GM21381 (cell line): ENCODE measurements around the gene PDE6B.
"Not testable (repeated sequence)": the region's sequence is repeated elsewhere in the genome, so short reads cannot be mapped to it uniquely, and the experiment has no call there.

ENCODE experiments used
- ATAC-seq: cut with Tn5 transposase; IDR thresholded peaks from one replicate; pipeline ENCODE4 v1.9.1; 2021; ENCODE audit warnings: mild to moderate bottlenecking, moderate library complexity; ENCODE audit not compliant: unreplicated experiment

PDE6B gene

DNA sequence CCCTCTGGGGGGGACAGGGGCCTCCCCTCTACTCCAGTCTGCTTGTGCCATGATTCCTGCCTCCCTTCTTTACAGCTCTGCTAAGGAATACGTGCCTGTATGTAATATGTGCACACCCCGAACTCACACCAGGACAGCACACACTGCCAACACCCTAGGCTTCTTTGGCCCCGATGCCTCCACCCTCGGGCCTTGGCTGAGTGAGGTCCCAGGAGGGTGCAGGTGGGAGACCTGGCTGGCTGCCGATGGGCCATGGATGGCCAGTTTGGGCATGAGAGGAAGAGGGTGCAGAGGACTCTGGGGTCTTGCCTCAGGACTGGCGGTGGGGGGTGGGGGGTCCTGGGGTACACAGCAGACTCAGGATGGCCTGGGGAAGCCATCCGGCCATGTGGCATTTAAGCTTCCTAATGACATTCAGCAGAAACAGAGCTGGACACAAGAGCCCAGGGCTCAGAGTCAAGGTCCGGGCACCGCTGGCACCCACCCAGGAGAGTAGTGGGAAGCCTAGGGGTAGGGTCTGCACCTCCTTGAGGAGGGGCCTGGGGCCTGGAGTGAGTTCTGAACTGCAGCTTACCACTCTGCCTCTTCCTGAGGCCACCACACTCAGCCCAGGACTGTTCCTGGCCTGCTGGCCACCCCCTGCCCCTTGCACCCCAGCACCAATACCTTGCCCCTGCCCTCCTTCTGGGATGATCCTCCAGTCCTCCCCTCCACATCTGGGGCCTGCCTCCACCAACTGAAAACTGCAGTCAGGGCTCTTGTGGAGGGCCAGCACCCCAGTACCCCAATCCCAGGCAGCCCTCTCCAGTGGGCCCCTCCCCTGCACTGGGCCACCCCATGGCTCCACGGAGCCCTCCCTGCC, 78.2 kb downstream of the PDE6B start:
- ATAC-seq = no peak

DNA sequence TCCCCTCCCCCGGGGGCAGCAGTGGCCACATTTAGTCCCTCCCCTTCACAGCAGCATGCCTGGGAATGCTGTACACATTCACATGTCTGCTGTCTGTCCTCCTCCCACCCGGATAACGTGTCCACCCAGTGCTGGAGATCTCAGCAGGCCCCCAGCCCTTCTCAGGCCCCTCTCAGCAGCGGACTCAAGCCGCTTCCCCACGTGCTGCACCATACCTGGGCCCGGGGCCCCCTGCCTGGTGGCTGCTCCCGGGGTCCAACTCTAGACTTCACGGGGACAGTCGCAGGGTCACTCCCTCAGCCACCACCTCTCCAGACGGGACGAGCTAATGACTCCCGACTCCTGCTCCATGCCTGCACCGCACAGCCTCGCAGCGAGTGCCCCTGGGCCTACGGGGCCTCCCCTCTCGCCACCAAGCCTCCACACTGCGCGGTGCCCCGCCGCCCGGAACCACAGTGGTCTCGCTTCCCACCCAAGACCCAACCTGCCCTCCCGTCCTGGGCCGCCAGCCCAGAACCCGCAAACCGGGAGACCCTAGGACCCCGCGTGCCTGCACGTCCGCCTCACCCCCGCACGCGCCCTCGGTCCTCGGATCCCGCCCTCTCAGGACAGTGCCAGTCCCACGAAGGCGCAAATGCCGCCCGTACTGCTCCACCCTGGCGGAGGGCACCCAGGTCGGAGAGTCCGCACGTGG, 79.0 kb downstream of the PDE6B start:
- no peak for ATAC-seq

DNA sequence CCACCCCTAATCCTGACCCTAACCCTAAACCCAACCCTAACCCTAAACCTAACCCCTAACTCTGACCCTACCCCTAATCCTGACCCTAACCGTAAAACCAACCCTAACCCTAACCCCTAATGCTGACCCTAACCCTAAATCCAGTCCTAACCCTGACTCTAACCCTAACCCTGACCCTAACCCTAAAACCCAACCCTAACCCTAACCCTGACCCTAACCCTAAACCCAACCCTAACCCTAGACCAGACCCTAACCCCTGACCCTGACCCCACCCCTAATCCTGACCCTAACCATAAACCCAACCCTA, 79.6 kb downstream of the PDE6B start:
- no peak for ATAC-seq

DNA sequence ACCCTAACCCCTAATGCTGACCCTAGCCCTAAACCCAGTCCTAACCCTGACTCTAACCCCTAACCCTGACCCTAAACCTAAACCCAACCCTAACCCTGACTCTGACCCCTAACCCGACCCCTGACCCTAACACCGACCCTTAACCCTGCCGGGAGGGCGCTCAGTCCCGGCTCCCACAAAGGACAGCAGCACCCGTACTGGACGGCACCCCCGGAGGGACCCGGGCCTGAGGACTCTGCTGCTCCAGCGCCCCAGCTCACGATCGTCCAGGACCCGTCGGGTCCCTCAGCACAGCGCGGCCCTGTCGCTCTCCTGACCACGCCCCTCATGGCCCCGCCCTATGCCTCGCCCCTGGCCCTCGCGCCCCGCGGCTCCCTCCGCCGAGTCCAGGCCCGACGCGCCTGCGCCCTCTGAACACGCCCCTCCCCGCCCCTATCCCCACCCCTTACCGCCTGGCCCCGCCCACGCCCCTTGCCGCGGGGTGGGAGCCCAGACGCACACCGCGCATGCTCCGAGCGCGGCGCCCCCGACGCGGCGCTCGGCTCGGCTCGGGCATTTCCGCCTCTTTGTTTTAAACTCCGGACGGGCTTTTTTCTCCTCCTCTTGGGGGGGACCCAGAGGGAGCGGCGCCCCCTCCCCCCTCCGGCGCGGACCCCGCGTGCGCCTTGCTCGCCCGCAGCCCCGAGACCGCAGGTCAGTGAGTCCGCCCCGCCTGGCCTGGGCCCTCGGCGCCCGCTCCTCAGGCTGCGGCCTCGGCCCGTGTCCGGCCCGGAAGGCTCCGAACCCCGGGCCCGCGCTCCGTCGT, 80.1 kb downstream of the PDE6B start, which contains the start of gene PCGF3:
TSS of gene PCGF3 (plus strand) at position 555 of the 805 bp plus-strand sequence. CDS start 27,849 bp downstream, outside the sequence.
- ATAC-seq = peak; percentile 89

DNA sequence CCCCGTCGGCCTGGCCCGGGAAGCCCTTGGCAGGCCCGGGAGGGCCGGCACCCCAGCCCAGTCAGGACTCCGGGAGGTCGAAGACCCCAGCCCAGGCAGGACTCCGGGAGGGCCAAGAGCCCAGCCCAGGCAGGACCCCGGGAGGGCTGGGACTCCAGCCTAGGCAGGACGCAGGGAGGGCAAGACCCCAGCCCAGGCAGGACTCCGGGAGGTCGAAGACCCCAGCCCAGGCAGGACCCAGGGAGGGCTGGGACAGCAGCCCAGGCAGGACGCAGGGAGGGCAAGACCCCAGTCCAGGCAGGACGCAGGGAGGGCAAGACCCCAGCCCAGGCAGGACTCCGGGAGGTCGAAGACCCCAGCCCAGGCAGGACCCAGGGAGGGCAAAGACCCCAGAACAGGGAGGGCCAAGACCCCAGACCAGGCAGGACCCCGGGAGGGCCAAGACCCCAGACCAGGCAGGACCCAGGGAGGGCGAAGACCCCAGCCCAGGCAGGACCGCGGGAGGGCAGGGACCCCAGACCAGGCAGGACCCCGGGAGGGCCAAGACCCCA, 80.8 kb downstream of the PDE6B start:
- not testable (repeated sequence) for ATAC-seq

GRCh38 chr4:706834-707598, 81.6 kb downstream of the PDE6B start:
- ATAC-seq = no peak

DNA sequence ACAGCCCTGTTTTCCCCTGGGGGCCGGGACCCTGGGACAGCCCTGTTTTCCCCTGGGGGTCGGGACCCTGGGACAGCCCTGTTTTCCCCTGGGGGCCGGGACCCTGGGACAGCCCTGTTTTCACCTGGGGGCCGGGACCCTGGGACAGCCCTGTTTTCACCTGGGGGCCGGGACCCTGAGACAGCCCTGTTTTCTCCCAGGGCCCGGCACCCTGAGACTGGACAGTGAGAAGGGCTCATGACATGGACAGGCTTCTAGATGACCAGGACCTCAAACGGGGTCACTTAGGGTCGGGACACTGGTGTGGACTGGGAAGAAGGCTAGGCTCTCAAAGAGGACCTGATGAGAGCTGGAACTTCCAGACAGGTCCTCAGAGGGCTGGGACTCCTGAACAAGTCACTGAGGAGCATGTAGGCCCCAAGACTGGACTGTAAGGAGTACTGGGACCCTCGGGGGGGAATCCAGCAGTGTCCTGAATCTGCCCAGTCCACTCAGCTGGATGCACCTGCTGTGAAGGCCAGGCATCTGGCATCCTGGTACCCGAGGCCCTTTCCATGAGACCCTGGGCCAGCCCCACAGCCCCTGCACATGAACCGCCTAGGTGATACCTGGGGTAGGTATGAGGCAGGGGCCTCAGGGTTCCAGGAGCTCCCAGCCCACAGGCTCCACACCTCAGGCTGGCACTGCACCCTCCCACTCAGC, 82.7 kb downstream of the PDE6B start:
- ATAC-seq = no peak

- ATAC-seq = no peak
Measured at GRCh38 chr4:708631-708933, 83.2 kb downstream of the PDE6B start.

DNA sequence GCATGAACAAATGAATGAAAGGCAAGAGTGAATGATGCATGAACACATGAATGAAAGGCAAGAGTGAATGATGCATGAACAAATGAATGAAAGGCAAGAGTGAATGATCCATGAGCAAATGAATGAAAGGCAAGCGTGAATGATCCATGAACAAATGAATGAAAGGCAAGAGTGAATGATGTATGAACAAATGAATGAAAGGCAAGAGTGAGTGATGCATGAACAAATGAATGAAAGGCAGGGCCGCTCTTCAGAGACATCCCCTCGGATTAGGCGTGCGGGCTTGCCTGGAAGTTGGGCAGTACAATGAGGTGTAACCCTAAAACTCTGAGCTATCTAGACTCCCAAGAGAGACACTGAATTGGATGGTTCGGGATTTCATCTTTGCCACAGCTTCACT, 84.0 kb downstream of the PDE6B start:
- ATAC-seq = no peak

DNA sequence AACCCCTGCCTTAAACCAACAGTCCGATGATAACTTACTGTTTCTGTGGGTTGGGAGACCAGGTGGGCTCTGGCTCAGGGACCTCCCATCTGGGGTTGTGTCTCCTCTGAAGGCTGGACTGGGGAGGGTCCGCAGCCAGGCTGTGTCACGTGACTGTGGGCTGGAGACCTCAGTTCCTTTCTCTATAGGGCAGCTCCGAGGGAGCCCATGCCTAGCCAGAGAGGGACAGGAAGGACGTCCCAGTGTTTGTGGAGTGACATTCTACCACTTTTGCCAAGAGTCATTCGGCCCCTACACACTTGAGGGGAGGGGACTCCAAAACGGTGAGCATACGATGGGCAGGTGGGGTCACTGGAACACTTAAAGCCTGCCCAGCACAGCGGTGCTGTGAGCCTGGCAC, 84.7 kb downstream of the PDE6B start:
- no peak for ATAC-seq

DNA sequence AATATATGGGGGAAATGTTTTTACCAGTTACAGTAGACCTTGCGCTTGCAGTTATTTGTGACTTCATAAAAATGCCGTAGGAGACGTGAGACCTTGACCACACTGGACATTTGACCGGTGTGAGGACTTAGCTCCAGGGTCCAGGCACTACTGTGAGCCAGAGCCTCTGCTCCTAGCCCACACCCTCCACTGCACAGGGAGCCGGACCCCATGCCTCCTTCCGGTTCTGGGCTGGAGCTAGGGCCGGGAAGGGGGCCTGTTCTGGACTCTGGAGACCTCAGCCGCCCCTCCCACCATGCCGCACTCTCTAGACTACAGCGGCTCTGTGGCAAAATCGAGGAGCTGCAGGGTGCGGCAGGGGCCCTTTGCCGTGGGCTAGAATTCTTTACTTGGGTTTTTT, 85.5 kb downstream of the PDE6B start:
- ATAC-seq = no peak

DNA sequence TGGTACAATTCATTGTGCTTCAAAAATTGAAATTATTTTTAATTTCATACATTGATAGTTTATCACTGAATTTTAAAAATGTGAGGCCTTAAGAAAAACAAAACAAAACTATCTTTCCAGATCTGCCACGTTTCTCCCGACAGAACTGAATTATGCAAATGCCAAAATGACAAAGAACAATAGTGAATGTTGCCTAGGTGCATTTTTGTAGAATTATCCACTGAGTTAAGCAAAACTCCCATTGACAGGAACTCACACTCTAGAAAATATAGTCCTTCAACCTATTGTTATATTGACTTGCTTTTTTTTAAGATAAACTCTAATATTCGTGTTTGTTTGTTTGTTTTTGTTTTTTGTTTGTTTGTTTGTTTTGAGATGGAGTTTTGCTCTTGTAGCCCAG, 86.7 kb downstream of the PDE6B start:
- ATAC-seq = no peak

DNA sequence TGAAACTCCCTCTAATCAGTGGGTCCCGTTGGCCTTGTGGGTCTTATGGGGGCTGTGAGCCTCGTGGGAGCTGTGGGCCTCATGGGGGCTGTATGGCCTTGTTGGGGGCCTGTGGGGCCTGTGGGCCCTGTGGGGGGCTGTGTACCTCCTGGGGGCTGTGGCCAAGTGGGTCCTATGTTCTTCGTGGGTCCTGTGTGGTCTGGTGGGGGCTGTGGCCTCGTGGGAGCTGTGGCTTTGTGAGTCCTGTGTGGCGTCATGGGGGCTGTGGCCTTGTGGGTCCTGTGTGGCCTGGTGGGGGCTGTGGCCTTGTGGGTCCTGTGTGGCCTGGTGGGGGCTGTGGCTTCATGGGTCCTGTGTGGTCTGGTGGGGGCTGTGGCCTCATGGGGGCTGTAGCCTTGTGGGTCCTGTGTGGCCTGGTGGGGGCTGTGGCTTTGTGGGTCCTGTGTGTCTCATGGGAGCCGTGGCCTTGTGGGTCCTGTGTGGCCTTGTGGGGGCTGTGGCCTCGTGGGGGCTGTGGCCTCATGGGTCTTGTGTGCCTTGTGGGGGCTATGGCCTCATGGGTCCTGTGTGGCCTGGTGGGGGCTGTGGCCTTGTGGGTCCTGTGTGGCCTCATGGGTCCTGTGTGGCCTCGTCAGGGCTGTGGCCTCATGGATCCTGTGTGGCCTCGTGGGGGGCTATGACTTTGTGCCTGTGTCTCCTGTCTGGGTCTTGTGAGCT, 87.7 kb downstream of the PDE6B start:
- no peak for ATAC-seq

- no peak for ATAC-seq
Measured at GRCh38 chr4:714087-714486, 88.7 kb downstream of the PDE6B start.

- no peak for ATAC-seq
Measured at GRCh38 chr4:717601-718320, 92.4 kb downstream of the PDE6B start.

DNA sequence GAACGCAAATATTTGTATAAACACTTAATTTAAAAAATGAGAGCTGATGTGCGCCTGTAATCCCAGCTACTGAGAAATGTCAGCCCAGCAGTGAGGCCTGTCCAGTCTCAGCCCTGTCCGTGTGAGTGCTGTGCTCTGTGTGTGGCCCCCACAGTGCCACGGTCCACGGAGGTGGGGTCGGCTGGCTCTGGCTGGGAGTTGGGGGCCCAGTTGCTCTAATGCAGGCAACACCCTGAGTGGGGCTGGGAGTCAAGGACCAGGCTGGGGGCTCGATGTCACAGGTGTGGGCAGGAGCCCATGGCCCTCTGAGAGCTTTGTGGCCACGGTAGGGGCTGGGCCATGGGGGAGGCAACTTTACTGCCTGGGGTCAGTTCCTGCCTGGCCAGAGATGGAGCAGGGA, 93.1 kb downstream of the PDE6B start:
- ATAC-seq = no peak
